ENCODE measurements around the gene CD1D.
"Not testable (repeated sequence)": the region's sequence is repeated elsewhere in the genome, so short reads cannot be mapped to it uniquely, and the experiment has no call there.

The CD1D gene

GRCh38 chr1:158200527-158200926 is 19.8 kb downstream of the CD1D start:
- H3K4me3 ChIP-seq (ENCODE audit: low read length): no peak overlapping the region
- no peaks in the 10 kb centered on the region for H3K36me3 ChIP-seq (ENCODE audit: control insufficient read depth, insufficient read depth, low read length, severe bottlenecking)
- peaks cover 11% of the 10 kb centered on the region for H3K27me3 ChIP-seq (replicated peaks; ENCODE audit: control insufficient read depth, insufficient read depth, low read length)
- no peaks in the 10 kb centered on the region for H3K9me3 ChIP-seq (ENCODE audit: control insufficient read depth, low read length)
- H3K4me1 ChIP-seq (ENCODE audit: control insufficient read depth, insufficient read depth, low read length): no peaks in the 10 kb centered on the region
- no peak for DNase-seq (ENCODE audit: low read depth)
- H3K9ac ChIP-seq (ENCODE audit: low read length): no peak overlapping the region

- Histone ChIP-seq H3K4me3 (ENCODE audit: low read length) (no peak overlapping the region), H3K9ac (ENCODE audit: low read length) (no peak overlapping the region), H3K9me3 (ENCODE audit: control insufficient read depth, low read length) (no peaks in the 10 kb centered on the region), H3K4me1 (ENCODE audit: control insufficient read depth, insufficient read depth, low read length) (no peaks in the 10 kb centered on the region), H3K36me3 (ENCODE audit: control insufficient read depth, insufficient read depth, low read length, severe bottlenecking) (no peaks in the 10 kb centered on the region), H3K27me3 (replicated peaks; ENCODE audit: control insufficient read depth, insufficient read depth, low read length) (peaks cover 11% of the 10 kb centered on the region)
- peak; percentile 90 for DNase-seq (ENCODE audit: low read depth)
These were observed 23.2 kb downstream of the CD1D start for GRCh38 chr1:158203693-158204457.

- no peak for DNase-seq (ENCODE audit: low read depth)
- Histone ChIP-seq H3K4me1 (ENCODE audit: control insufficient read depth, insufficient read depth, low read length) (no peaks in the 10 kb centered on the region), H3K9me3 (ENCODE audit: control insufficient read depth, low read length) (no peaks in the 10 kb centered on the region), H3K27me3 (replicated peaks; ENCODE audit: control insufficient read depth, insufficient read depth, low read length) (peaks cover 11% of the 10 kb centered on the region), H3K9ac (ENCODE audit: low read length) (no peak overlapping the region), H3K36me3 (ENCODE audit: control insufficient read depth, insufficient read depth, low read length, severe bottlenecking) (no peaks in the 10 kb centered on the region), H3K4me3 (ENCODE audit: low read length) (no peak overlapping the region)
These were observed 23.7 kb downstream of the CD1D start for GRCh38 chr1:158204458-158204827.

- no peak overlapping the region for H3K9ac ChIP-seq (ENCODE audit: low read length)
- H3K9me3 ChIP-seq (ENCODE audit: control insufficient read depth, low read length): no peaks in the 10 kb centered on the region
- H3K4me1 ChIP-seq (ENCODE audit: control insufficient read depth, insufficient read depth, low read length): no peaks in the 10 kb centered on the region
- no peaks in the 10 kb centered on the region for H3K36me3 ChIP-seq (ENCODE audit: control insufficient read depth, insufficient read depth, low read length, severe bottlenecking)
- no peak for DNase-seq (ENCODE audit: low read depth)
- peaks cover 4% of the 10 kb centered on the region for H3K27me3 ChIP-seq (replicated peaks; ENCODE audit: control insufficient read depth, insufficient read depth, low read length)
- H3K4me3 ChIP-seq (ENCODE audit: low read length): no peak overlapping the region
These were observed 28.0 kb downstream of the CD1D start for GRCh38 chr1:158208586-158209116.

- DNase-seq (ENCODE audit: low read depth): no peak
- no peaks in the 10 kb centered on the region for H3K36me3 ChIP-seq (ENCODE audit: control insufficient read depth, insufficient read depth, low read length, severe bottlenecking)
- no peak overlapping the region for H3K4me3 ChIP-seq (ENCODE audit: low read length)
- no peak overlapping the region for H3K9ac ChIP-seq (ENCODE audit: low read length)
- H3K27me3 ChIP-seq (replicated peaks; ENCODE audit: control insufficient read depth, insufficient read depth, low read length): no peaks in the 10 kb centered on the region
- H3K4me1 ChIP-seq (ENCODE audit: control insufficient read depth, insufficient read depth, low read length): no peaks in the 10 kb centered on the region
- no peaks in the 10 kb centered on the region for H3K9me3 ChIP-seq (ENCODE audit: control insufficient read depth, low read length)
These were observed 31.6 kb downstream of the CD1D start for GRCh38 chr1:158212320-158212719.

GRCh38 chr1:158223445-158223844 is 42.8 kb downstream of the CD1D start:
- not testable (repeated sequence) for H3K4me3 ChIP-seq (ENCODE audit: low read length); DNase-seq (ENCODE audit: low read depth); H3K4me1 ChIP-seq (ENCODE audit: control insufficient read depth, insufficient read depth, low read length); H3K9ac ChIP-seq (ENCODE audit: low read length); H3K27me3 ChIP-seq (replicated peaks; ENCODE audit: control insufficient read depth, insufficient read depth, low read length); H3K9me3 ChIP-seq (ENCODE audit: control insufficient read depth, low read length); H3K36me3 ChIP-seq (ENCODE audit: control insufficient read depth, insufficient read depth, low read length, severe bottlenecking)

GRCh38 chr1:158227904-158228623 is 47.4 kb downstream of the CD1D start:
- Histone ChIP-seq H3K27me3 (replicated peaks; ENCODE audit: control insufficient read depth, insufficient read depth, low read length) (no peaks in the 10 kb centered on the region), H3K9me3 (ENCODE audit: control insufficient read depth, low read length) (no peaks in the 10 kb centered on the region), H3K4me3 (ENCODE audit: low read length) (no peak overlapping the region), H3K4me1 (ENCODE audit: control insufficient read depth, insufficient read depth, low read length) (no peaks in the 10 kb centered on the region), H3K9ac (ENCODE audit: low read length) (no peak overlapping the region), H3K36me3 (ENCODE audit: control insufficient read depth, insufficient read depth, low read length, severe bottlenecking) (no peaks in the 10 kb centered on the region)
- DNase-seq (ENCODE audit: low read depth): no peak

Measured in adipocyte (in vitro differentiated cells).